A673 (cell line): Measurements from ENCODE around the gene ATAD5. TPM values are rescaled to one million over a fixed set of nuclear protein-coding genes. Genes with fewer than 3 reads are reported as not detected.
"Not testable (repeated sequence)": the region's sequence is repeated elsewhere in the genome, so short reads cannot be mapped to it uniquely, and the experiment has no call there.

Source experiments
- BruUV-seq: library from RNA; stranded (reverse); fragments of 400-500 nt; replicated peaks from 2 replicates; lab custom pipeline; 2021; lab: Mats Ljungman, UMichigan
- CTCF ChIA-PET: fragments of 300-600 bp; sonication (Branson Sonifier 250); formaldehyde crosslinking; loops from one replicate; lab custom pipeline; 2022; ENCODE audit warnings: antibody characterized with exemption; lab: Charles Lee
- POLR2A ChIA-PET: fragments of 300-600 bp; sonication (Branson Sonifier 250); formaldehyde crosslinking; loops from one replicate; lab custom pipeline; 2022; ENCODE audit warnings: antibody characterized with exemption; ENCODE audit not compliant: low non-redundant PET; lab: Charles Lee
- DNase-seq: peaks from one replicate; pipeline ENCODE4 v3.0.0-alpha.2; 2015; ENCODE audit warnings: low spot score
- H3K27ac ChIP-seq: fragments of 200-600 bp; sonication (generic); 2 replicates; pipeline ENCODE4 v1.5.1; 2016; ENCODE audit warnings: mixed run types, low read depth, mild to moderate bottlenecking, mixed read lengths, antibody characterized with exemption, low read length; ENCODE audit not compliant: poor library complexity, severe bottlenecking
- H3K27me3 ChIP-seq: fragments of 200-600 bp; sonication (generic); replicated peaks from 2 replicates; pipeline ENCODE4 v1.6.1; 2017; ENCODE audit warnings: mixed run types, low read depth, mild to moderate bottlenecking, mixed read lengths, antibody characterized with exemption, low read length; ENCODE audit not compliant: insufficient read depth, poor library complexity
- H3K36me3 ChIP-seq: fragments of 200-600 bp; sonication (generic); 2 replicates; pipeline ENCODE4 v1.6.1; 2016; ENCODE audit warnings: mixed run types, mild to moderate bottlenecking, mixed read lengths, antibody characterized with exemption, low read length; ENCODE audit not compliant: insufficient read depth, poor library complexity, severe bottlenecking
- H3K4me1 ChIP-seq: fragments of 200-600 bp; sonication (generic); 2 replicates; pipeline ENCODE4 v1.6.1; 2017; ENCODE audit warnings: mixed run types, mild to moderate bottlenecking, mixed read lengths, antibody characterized with exemption, low read length; ENCODE audit not compliant: insufficient read depth, poor library complexity, severe bottlenecking
- H3K4me3 ChIP-seq: fragments of 200-600 bp; sonication (generic); 2 replicates; pipeline ENCODE4 v1.5.1; 2016; ENCODE audit warnings: low read depth, mixed run types, mild to moderate bottlenecking, mixed read lengths, low read length; ENCODE audit not compliant: poor library complexity, severe bottlenecking
- H3K9me3 ChIP-seq: fragments of 200-600 bp; sonication (generic); 2 replicates; pipeline ENCODE4 v1.6.1; 2016; ENCODE audit warnings: mixed run types, low read depth, mild to moderate bottlenecking, mixed read lengths, antibody characterized with exemption, low read length; ENCODE audit not compliant: poor library complexity, severe bottlenecking
- EZH2 ChIP-seq: fragments of 200-600 bp; sonication (generic); IDR thresholded peaks from 2 replicates; pipeline ENCODE4 v1.6.1; 2017; ENCODE audit warnings: borderline replicate concordance, low read depth, mild to moderate bottlenecking, mixed read lengths, antibody characterized with exemption, low read length; ENCODE audit not compliant: poor library complexity, severe bottlenecking
- intact Hi-C: fragments of 100-400 bp; cut with micrococcal nuclease; formaldehyde crosslinking; loops from one replicate; pipeline ENCODE4 v1.10.0; 2022; ENCODE audit not compliant: unreplicated experiment
- total RNA-seq: library from RNA; stranded (reverse); gene quantifications from 2 replicates; pipeline ENCODE4 v1.2.3, GENCODE V29; 2021
- TF ChIP-seq, protein P1 (sequence below): fragments of 300-800, 200-600 bp; sonication (generic); conservative IDR thresholded peaks from 2 replicates; pipeline ENCODE4 v1.5.1; 2017; ENCODE audit warnings: low read depth, mild to moderate bottlenecking, antibody characterized with exemption, low read length, moderate library complexity, mixed read lengths

ATAD5 gene
- total RNA-seq, 1 experiment from 2014 or later: 17.4 TPM

DNA sequence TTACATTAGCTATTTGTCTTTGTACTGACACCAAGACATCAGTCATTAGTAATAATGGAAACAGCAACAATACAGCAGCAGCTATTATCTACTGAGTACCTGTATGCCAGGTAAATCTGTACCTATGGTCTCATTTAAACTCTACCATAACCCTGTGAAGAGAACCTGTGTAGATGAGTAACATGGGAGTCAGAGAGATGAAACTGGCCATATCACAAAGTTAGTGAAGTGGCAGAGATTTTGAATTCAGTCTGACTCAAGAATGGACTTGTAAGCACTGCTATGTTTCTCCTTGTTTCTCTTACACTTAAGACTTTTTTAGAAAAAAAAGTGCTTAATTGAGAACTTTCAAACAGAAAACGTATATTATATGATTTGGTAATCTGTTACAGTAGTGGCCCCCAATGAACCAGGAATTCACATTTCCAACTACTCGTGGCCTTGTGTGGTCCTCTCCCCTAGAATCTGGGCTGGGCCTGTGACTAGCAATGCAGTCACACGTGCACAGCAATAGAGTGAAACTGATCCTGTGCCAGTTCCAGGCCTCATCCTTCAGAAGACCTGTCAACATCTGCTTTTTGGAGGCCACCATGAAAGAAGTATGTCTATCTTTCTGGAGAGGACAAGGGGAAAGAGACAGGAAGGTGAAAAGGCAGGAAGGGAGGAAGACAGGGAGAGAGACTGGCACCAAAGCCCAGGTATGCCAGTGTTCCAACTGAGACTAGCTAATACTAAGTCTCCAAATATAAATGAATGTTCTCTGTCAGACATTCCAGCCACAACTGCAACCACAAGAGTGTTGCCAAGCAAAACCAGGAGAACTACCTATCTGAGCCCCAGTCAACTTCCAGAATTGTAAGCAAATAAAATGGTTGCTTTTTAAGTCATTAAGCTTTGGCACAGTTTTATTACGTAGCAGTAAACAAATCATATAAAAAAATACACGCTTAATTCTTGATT is 19.3 kb upstream of the ATAD5 start:
- CTCF ChIA-PET: no interaction called here
- H3K36me3 ChIP-seq: no peaks in the 10 kb centered on the region
- H3K4me3 ChIP-seq: no peak overlapping the region
- H3K27me3 ChIP-seq: no peaks in the 10 kb centered on the region
- no TSS peak for BruUV-seq
- DNase-seq: no peak
- no peaks in the 10 kb centered on the region for H3K9me3 ChIP-seq
- intact Hi-C loops: no loop called here
- no peak for TF ChIP-seq EZH2
- TF ChIP-seq, protein P1, sequence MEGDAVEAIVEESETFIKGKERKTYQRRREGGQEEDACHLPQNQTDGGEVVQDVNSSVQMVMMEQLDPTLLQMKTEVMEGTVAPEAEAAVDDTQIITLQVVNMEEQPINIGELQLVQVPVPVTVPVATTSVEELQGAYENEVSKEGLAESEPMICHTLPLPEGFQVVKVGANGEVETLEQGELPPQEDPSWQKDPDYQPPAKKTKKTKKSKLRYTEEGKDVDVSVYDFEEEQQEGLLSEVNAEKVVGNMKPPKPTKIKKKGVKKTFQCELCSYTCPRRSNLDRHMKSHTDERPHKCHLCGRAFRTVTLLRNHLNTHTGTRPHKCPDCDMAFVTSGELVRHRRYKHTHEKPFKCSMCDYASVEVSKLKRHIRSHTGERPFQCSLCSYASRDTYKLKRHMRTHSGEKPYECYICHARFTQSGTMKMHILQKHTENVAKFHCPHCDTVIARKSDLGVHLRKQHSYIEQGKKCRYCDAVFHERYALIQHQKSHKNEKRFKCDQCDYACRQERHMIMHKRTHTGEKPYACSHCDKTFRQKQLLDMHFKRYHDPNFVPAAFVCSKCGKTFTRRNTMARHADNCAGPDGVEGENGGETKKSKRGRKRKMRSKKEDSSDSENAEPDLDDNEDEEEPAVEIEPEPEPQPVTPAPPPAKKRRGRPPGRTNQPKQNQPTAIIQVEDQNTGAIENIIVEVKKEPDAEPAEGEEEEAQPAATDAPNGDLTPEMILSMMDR: no peak
- no peak overlapping the region for H3K27ac ChIP-seq
- POLR2A ChIA-PET: interaction anchor here (0.6 kb wide), 1 partner anchor 27 kb away, joined by 3 read pairs; no protein-coding TSS in a partner anchor
- peaks cover 6% of the 10 kb centered on the region for H3K4me1 ChIP-seq

DNA sequence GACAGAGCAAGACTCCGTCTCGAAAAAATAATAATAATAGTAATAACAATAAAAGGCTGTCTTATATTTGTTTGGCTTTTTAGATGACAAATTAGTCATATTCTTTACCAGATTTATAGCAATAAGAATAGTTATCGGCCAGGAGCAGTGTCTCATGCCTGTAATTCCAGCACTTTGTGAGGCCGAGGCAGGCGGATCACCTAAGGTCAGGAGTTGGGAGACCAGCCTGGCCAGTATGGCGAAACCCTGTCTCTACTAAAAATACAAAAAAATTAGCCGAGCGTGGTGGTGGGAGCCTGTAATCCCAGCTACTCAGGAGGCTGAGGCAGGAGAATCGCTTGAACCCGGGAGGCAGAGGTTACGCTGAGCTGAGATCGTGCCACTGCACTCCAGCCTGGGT is 17.5 kb upstream of the ATAD5 start:
- intact Hi-C loops, H3K36me3 ChIP-seq, H3K9me3 ChIP-seq, H3K27ac ChIP-seq, POLR2A ChIA-PET, H3K4me3 ChIP-seq, H3K4me1 ChIP-seq, H3K27me3 ChIP-seq, BruUV-seq, CTCF ChIA-PET, DNase-seq: not testable (repeated sequence)

DNA sequence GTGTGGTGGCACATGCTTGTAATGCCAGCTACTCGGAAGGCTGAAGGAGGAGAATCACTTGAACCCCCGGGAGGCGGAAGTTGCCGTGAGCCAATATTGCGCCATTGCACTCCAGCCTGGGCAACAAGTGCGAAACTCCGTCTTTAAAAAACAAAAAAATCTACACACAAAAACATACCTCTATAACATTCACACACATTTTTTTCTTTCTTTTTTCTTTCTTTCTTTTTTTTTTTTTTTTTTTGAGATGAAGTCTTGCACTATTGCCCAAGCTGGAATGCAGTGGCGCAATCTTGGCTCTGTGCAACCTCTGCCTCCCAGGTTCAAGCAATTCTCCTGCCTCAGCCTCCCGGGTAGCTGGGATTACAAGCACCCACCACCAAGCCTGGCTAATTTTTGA is 16.9 kb upstream of the ATAD5 start:
- CTCF ChIA-PET, BruUV-seq: not testable (repeated sequence)

DNA sequence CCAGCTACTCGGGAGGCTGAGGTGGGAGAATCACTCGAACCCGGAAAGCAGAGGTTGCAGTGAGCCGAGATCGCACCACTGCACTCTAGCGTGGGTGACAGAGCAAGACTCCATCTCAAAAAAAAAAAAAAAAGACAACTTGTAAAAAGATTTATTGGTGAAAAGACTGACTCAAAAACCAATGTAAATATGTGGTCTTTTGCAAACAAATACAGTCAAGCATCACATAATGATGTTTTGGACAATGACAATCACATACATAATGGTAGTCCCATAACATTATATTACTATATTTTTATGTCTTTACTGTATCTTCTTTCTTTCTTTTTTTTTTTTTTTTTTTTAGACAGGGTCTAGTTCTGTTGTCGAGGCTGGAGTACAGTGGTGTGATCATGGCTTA is 15.6 kb upstream of the ATAD5 start:
- ChIA-PET POLR2A (no interaction called here), CTCF (no interaction called here)
- DNase-seq: no peak
- Histone ChIP-seq H3K4me3 (no peak overlapping the region), H3K27ac (no peak overlapping the region), H3K36me3 (no peaks in the 10 kb centered on the region), H3K9me3 (no peaks in the 10 kb centered on the region), H3K4me1 (no peaks in the 10 kb centered on the region), H3K27me3 (no peaks in the 10 kb centered on the region)
- TF ChIP-seq, protein P1: no peak
- TF ChIP-seq EZH2: no peak
- no TSS peak for BruUV-seq
- intact Hi-C loops: no loop called here

More for the DNA sequence above, 16.9 kb upstream of the ATAD5 start:
- H3K27ac ChIP-seq, H3K9me3 ChIP-seq, H3K36me3 ChIP-seq, H3K4me1 ChIP-seq, H3K27me3 ChIP-seq, POLR2A ChIA-PET, H3K4me3 ChIP-seq, DNase-seq, intact Hi-C loops: not testable (repeated sequence)
